22Rv1 (cell line): ENCODE data around the gene WAC.

Experiments used
- CTCF ChIP-seq: fragments of 450-650 bp; IDR thresholded peaks from 2 replicates; pipeline ENCODE4 v1.5.1; 2017; ENCODE audit warnings: mild to moderate bottlenecking
- ZFX ChIP-seq: fragments of 450-650 bp; IDR thresholded peaks from 2 replicates; pipeline ENCODE4 v1.6.1; 2017; ENCODE audit warnings: antibody characterized with exemption, borderline replicate concordance

DNA sequence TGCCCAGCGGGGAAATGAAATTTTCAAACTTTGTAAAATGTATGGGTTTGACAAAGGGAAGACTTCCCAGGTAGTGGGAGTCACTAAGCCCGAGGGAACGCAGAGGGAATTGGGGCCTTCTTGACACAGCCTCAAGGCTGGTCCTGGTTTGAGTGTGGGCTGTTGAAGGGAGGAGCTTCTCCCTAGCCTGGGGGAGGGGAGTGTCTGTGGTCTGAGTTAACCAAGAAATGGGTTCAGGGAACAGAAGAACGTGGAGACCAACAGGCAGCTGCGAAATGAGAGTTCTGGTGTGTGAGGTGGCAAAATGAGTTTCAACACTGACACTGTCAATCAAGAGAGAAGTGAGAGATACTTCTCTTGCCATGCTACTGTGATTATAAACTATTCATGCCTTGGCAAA is 111.7 kb downstream of the WAC start:
- no peak for TF ChIP-seq CTCF
- TF ChIP-seq ZFX: no peak
